A549 treated with AZD9567 at 1 μM for 4 hours (cell line): ENCODE measurements around the gene USP17L21. TPM values are rescaled to one million over a fixed set of nuclear protein-coding genes. Genes with fewer than 3 reads are reported as not detected.

Experiments used
- total RNA-seq: library from RNA; stranded (reverse); fragments of 200-300 nt; extraction: Qiagen RNA extraction; gene quantifications from 5 replicates; pipeline ENCODE4 v1.2.3, GENCODE V29; 2022; ENCODE audit not compliant: insufficient read depth

USP17L21 gene
- total RNA-seq: not detected in 5 replicates

GRCh38 chr4:9262572-9262971 is at the start of gene USP17L21:
USP17L21 (plus strand) TSS chr4:9262872; CDS start chr4:9262872, 0 bp downstream.

GRCh38 chr4:9215105-9215504 is 47.6 kb upstream of the USP17L21 start, which contains the start of gene USP17L11:
USP17L11 (plus strand) TSS chr4:9215405; CDS start chr4:9215405, 0 bp downstream.

DNA sequence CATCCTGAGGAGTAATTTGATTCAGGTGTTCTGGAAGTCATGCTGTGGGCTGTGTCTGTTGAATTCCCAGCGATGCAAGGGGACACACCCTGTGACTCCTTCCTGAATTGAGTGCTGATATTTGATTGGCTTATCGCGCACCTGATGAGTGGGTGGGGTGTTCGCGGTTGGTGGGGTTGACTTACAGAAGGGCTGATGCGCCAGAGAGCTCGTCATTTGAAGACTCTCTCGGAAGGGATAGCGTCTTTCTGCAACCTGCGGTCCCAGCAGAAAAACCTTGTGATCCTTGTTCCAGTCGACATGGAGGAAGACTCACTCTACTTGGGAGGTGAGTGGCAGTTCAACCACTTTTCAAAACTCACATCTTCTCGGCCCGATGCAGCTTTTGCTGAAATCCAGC is 42.8 kb upstream of the USP17L21 start, which contains the start of gene USP17L12:
TSS of gene USP17L12 (plus strand) at position 301 of the 400 bp plus-strand sequence. CDS start at position 301, 0 bp downstream.

DNA sequence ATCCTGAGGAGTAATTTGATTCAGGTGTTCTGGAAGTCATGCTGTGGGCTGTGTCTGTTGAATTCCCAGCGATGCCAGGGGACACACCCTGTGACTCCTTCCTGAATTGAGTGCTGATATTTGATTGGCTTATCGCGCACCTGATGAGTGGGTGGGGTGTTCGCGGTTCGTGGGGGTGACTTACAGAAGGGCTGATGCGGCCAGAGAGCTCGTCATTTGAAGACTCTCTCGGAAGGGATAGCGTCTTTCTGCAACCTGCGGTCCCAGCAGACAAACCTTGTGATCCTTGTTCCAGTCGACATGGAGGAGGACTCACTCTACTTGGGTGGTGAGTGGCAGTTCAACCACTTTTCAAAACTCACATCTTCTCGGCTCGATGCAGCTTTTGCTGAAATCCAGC is 38.1 kb upstream of the USP17L21 start, which contains the start of gene USP17L13:
TSS of gene USP17L13 (plus strand) at position 301 of the 400 bp plus-strand sequence. CDS start at position 301, 0 bp downstream.

GRCh38 chr4:9234085-9234484 is 28.6 kb upstream of the USP17L21 start, which contains the start of gene USP17L15:
USP17L15 (plus strand) TSS chr4:9234385; CDS start chr4:9234385, 0 bp downstream.

GRCh38 chr4:9243579-9243978 is 19.1 kb upstream of the USP17L21 start, which contains the start of gene USP17L17:
USP17L17 (plus strand) TSS chr4:9243879; CDS start chr4:9243879, 0 bp downstream.

GRCh38 chr4:9247953-9248680 is 14.6 kb upstream of the USP17L21 start, which contains the start of gene USP17L18:
USP17L18 (plus strand) TSS chr4:9248630; CDS start chr4:9248630, 0 bp downstream.

GRCh38 chr4:9253078-9253477 is 9.6 kb upstream of the USP17L21 start, which contains the start of gene USP17L19:
USP17L19 (plus strand) TSS chr4:9253378; CDS start chr4:9253378, 0 bp downstream.

GRCh38 chr4:9257824-9258223 is 4.8 kb upstream of the USP17L21 start, which contains the start of gene USP17L20:
USP17L20 (plus strand) TSS chr4:9258124; CDS start chr4:9258124, 0 bp downstream.

DNA sequence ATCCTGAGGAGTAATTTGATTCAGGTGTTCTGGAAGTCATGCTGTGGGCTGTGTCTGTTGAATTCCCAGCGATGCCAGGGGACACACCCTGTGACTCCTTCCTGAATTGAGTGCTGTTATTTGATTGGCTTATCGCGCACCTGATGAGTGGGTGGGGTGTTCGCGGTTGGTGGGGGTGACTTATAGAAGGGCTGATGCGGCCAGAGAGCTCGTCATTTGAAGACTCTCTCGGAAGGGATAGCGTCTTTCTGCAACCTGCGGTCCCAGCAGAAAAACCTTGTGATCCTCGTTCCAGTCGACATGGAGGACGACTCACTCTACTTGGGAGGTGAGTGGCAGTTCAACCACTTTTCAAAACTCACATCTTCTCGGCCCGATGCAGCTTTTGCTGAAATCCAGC is 4.6 kb downstream of the USP17L21 start, which contains the start of gene USP17L22:
TSS of gene USP17L22 (plus strand) at position 301 of the 400 bp plus-strand sequence. CDS start at position 301, 0 bp downstream.

Other genes starting within 250 kb of the USP17L21 start
- gene FAM90A26, start 92.5 kb upstream of the USP17L21 start, total RNA-seq: 0.02 TPM in 1 of 5 replicates, not detected in the others
- gene USP17L10, start 52.2 kb upstream of the USP17L21 start, total RNA-seq: not detected in 5 replicates
- gene USP17L11, start 47.5 kb upstream of the USP17L21 start, total RNA-seq: 0.06 TPM in 1 of 5 replicates, not detected in the others
- gene USP17L12, start 42.7 kb upstream of the USP17L21 start, total RNA-seq: not detected in 5 replicates
- not detected in 5 replicates for gene USP17L13, start 38.0 kb upstream of the USP17L21 start, total RNA-seq
- not detected in 5 replicates for gene USP17L15, start 28.5 kb upstream of the USP17L21 start, total RNA-seq
- gene USP17L17, start 19.0 kb upstream of the USP17L21 start, total RNA-seq: not detected in 5 replicates
- not detected in 5 replicates for gene USP17L18, start 14.2 kb upstream of the USP17L21 start, total RNA-seq
- not detected in 5 replicates for gene USP17L19, start 9.5 kb upstream of the USP17L21 start, total RNA-seq
- not detected in 5 replicates for gene USP17L20, start 4.7 kb upstream of the USP17L21 start, total RNA-seq
- not detected in 5 replicates for gene USP17L22, start 4.7 kb downstream of the USP17L21 start, total RNA-seq
- not detected in 5 replicates for gene USP17L24, start 62.3 kb downstream of the USP17L21 start, total RNA-seq
- not detected in 5 replicates for gene USP17L25, start 67.0 kb downstream of the USP17L21 start, total RNA-seq
- gene USP17L26, start 71.8 kb downstream of the USP17L21 start, total RNA-seq: not detected in 5 replicates
- not detected in 5 replicates for gene USP17L5, start 76.5 kb downstream of the USP17L21 start, total RNA-seq
- not detected in 5 replicates for gene USP17L27, start 81.3 kb downstream of the USP17L21 start, total RNA-seq
- not detected in 5 replicates for gene USP17L28, start 86.0 kb downstream of the USP17L21 start, total RNA-seq
- not detected in 5 replicates for gene USP17L29, start 90.8 kb downstream of the USP17L21 start, total RNA-seq
- not detected in 5 replicates for gene USP17L30, start 100.3 kb downstream of the USP17L21 start, total RNA-seq
- not detected in 5 replicates for gene DEFB131A, start 181.5 kb downstream of the USP17L21 start, total RNA-seq